BJ (cell line): ENCODE data around the gene KLHL42. TPM values are rescaled to one million over a fixed set of nuclear protein-coding genes. Genes with fewer than 3 reads are reported as not detected.

Source experiments
- CTCF ChIA-PET: fragments of 350-600 bp; formaldehyde crosslinking; extraction: SDS; loops from one replicate; lab custom pipeline; 2021; ENCODE audit warnings: antibody characterized with exemption, inconsistent platforms; lab: Yijun Ruan, JAX
- POLR2A ChIA-PET: fragments of 300-600 bp; sonication (Branson Sonifier 250); formaldehyde crosslinking; extraction: SDS; loops from one replicate; lab custom pipeline; 2021; ENCODE audit warnings: antibody characterized with exemption; lab: Charles Lee
- DNase-seq: peaks from one replicate; pipeline ENCODE4 v3.0.0-alpha.2; 2011; ENCODE audit warnings: low read depth
- H3K27me3 ChIP-seq: 2 replicates; pipeline ENCODE4 v1.6.0; 2011; ENCODE audit warnings: low read length; ENCODE audit not compliant: control insufficient read depth, insufficient read depth
- H3K36me3 ChIP-seq: 2 replicates; pipeline ENCODE4 v1.5.1; 2011; ENCODE audit warnings: low read length; ENCODE audit not compliant: control insufficient read depth, insufficient read depth
- H3K4me3 ChIP-seq: 2 replicates; pipeline ENCODE4 v1.5.1; 2011; ENCODE audit warnings: low read depth, mild to moderate bottlenecking, control low read depth, low read length
- CTCF ChIP-seq: IDR thresholded peaks from 2 replicates; pipeline ENCODE4 v1.5.1; 2011; ENCODE audit warnings: low read depth, mild to moderate bottlenecking, control low read depth, inconsistent platforms, low read length, moderate library complexity; ENCODE audit not compliant: insufficient read depth
- polyA plus RNA-seq: library from polyadenylated mRNA; depleted of rRNA; stranded (reverse); fragments of >200 nt; gene quantifications from 2 replicates; pipeline ENCODE4 v1.2.3, GENCODE V29; 2011

KLHL42 gene
- polyA plus RNA-seq, 1 experiment: 23.6 TPM

GRCh38 chr12:27822076-27822712 lies 42.2 kb downstream of the KLHL42 start:
- Histone ChIP-seq H3K4me3 (no peak overlapping the region), H3K36me3 (no peaks in the 10 kb centered on the region), H3K27me3 (no peaks in the 10 kb centered on the region)
- DNase-seq: no peak
- CTCF ChIA-PET: interaction anchor here (0.6 to 4.5 kb wide), 22 partner anchors 9 to 122 kb away, joined by 3 to 28 read pairs (median 4); partner anchors contain the start of genes KLHL42 and MANSC4
- no peak for TF ChIP-seq CTCF
- POLR2A ChIA-PET: no interaction called here

GRCh38 chr12:27823038-27823437 lies 43.0 kb downstream of the KLHL42 start:
- POLR2A ChIA-PET: no interaction called here
- CTCF ChIA-PET: interaction anchor here (3.0 to 4.5 kb wide), 2 partner anchors 8 to 91 kb away, joined by 16 to 28 read pairs; no protein-coding TSS in a partner anchor
- TF ChIP-seq CTCF: no peak
- Histone ChIP-seq H3K36me3 (no peaks in the 10 kb centered on the region), H3K4me3 (no peak overlapping the region), H3K27me3 (no peaks in the 10 kb centered on the region)
- DNase-seq: no peak

GRCh38 chr12:27824126-27824842 lies 44.3 kb downstream of the KLHL42 start:
- H3K4me3 ChIP-seq: no peak overlapping the region
- no peak for DNase-seq
- no peaks in the 10 kb centered on the region for H3K36me3 ChIP-seq
- ChIA-PET POLR2A (no interaction called here), CTCF (interaction anchor here (0.6 kb wide), 1 partner anchor 17 kb away, joined by 3 read pairs; no protein-coding TSS in a partner anchor)
- H3K27me3 ChIP-seq: no peaks in the 10 kb centered on the region
- no peak for TF ChIP-seq CTCF

GRCh38 chr12:27826076-27826475 lies 46.0 kb downstream of the KLHL42 start:
- no peak for TF ChIP-seq CTCF
- Histone ChIP-seq H3K4me3 (no peak overlapping the region), H3K36me3 (no peaks in the 10 kb centered on the region), H3K27me3 (no peaks in the 10 kb centered on the region)
- no peak for DNase-seq
- ChIA-PET CTCF (interaction anchor here (0.6 kb wide), 1 partner anchor 10 kb away, joined by 5 read pairs; no protein-coding TSS in a partner anchor), POLR2A (no interaction called here)

- POLR2A ChIA-PET: no interaction called here
- Histone ChIP-seq H3K27me3 (no peaks in the 10 kb centered on the region), H3K4me3 (no peak overlapping the region), H3K36me3 (no peaks in the 10 kb centered on the region)
- CTCF ChIA-PET: interaction anchor here (1.0 to 1.5 kb wide), 4 partner anchors 11 to 23 kb away, joined by 3 to 4 read pairs (median 4); no protein-coding TSS in a partner anchor
- no peak for DNase-seq
- TF ChIP-seq CTCF: no peak
Measured at GRCh38 chr12:27828196-27828595, 48.2 kb downstream of the KLHL42 start.
